ENCODE measurements around the gene ZNF492.

- TF ChIP-seq CTCF (conservative IDR thresholded peaks at IDR 0.05; ENCODE audit: low read length) (no peak), EZH2phosphoT487 (IDR thresholded peaks at IDR 0.05; ENCODE audit: borderline replicate concordance) (no peak)
Observed at GRCh38 chr19:22619932-22620331, 14.2 kb upstream of the ZNF492 start.

All from Loucy (cell line).